ENCODE data around the gene GNS. TPM values are rescaled to one million over a fixed set of nuclear protein-coding genes. Genes with fewer than 3 reads are reported as not detected.

GNS gene
- polyA plus RNA-seq, 1 donor from 2014 or later = 39.0 TPM

DNA sequence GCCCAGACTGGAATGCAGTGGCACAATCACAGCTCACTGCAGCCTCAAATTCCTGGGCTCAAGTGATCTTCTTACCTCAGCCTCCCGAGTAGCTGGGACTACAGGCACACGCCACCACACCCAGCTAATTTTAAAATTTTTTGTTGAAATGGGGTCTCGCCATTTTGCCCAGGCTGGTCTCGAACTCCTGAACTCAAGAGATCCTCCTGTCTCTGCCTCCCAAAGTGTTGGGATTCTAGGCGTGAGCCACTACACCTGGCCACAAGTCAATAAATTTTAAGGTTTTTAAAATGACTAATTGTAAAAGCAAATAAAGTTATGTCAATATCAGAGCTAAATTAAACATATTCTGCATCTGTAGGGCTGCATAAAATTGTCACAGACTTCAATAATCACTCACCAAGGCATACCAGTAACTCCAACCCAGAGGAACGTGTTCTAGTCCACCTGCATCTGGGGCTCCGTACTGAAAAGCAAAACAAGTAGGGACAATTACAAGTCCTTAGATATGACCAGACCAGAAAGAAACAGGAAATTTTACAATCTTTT, 13.9 kb downstream of the GNS start:
- peaks cover 19% of the 10 kb centered on the region for H3K36me3 ChIP-seq (ENCODE audit: insufficient read depth, low read length)

DNA sequence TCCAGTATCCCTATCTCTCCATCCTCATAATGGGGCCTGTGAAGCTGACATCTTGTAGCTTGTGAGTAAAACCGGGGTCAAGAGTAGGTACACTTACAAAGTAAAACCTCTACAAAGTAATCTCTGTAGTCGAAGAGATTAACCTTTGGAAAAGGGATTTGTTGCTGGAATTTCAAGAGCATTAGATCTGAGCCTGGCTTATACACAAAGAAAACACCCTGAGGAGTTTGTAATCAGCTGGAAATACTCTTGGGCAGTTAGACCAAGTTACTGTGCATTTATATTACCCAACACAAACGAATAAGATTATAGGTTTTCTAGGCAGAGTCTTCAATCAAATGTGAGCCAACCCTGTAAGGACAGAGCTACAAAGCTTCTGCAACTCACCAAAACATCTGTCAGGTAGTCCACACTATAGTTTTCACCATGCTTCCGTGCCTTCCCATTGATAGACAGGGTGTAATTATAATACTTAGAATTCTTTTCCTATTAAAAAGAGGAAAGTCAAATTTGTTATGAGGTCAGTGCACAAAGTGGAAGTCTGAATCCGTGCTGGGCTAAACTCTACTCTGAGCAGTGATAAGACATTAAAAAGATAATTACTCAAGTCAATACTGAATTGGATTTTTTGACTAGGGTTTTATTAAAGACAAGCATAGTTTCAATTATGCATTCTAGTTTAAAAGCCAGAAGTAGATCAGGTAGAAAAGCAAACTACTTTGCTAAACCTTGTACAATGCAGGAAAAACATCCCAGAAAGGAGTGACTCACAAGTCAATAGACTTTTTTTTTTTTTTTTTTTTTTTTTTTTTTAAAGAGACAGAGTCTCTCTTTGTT, 14.6 kb downstream of the GNS start:
- Histone ChIP-seq H3K36me3 (ENCODE audit: insufficient read depth, low read length) (peaks cover 19% of the 10 kb centered on the region), H3K27me3 (ENCODE audit: insufficient read depth, low read depth, low read length) (no peaks in the 10 kb centered on the region), H3K9ac (ENCODE audit: low read length) (no peak overlapping the region), H3K4me3 (ENCODE audit: low read length) (no peak overlapping the region), H3K9me2 (ENCODE audit: insufficient read depth, low read length) (no peaks in the 10 kb centered on the region), H3K4me2 (ENCODE audit: low read length) (no peak overlapping the region), H3K9me3 (ENCODE audit: low read length) (no peaks in the 10 kb centered on the region), H2AFZ (ENCODE audit: low read depth, low read length) (no peak overlapping the region), H3K27ac (ENCODE audit: low read length) (no peak overlapping the region), H3F3A (ENCODE audit: insufficient read depth, low read length, poor library complexity, severe bottlenecking) (no peaks in the 10 kb centered on the region), H3K79me2 (replicated peaks; ENCODE audit: insufficient read depth, low read length) (no peaks in the 10 kb centered on the region), H4K20me1 (ENCODE audit: insufficient read depth) (no peaks in the 10 kb centered on the region)
- TF ChIP-seq, protein P1, sequence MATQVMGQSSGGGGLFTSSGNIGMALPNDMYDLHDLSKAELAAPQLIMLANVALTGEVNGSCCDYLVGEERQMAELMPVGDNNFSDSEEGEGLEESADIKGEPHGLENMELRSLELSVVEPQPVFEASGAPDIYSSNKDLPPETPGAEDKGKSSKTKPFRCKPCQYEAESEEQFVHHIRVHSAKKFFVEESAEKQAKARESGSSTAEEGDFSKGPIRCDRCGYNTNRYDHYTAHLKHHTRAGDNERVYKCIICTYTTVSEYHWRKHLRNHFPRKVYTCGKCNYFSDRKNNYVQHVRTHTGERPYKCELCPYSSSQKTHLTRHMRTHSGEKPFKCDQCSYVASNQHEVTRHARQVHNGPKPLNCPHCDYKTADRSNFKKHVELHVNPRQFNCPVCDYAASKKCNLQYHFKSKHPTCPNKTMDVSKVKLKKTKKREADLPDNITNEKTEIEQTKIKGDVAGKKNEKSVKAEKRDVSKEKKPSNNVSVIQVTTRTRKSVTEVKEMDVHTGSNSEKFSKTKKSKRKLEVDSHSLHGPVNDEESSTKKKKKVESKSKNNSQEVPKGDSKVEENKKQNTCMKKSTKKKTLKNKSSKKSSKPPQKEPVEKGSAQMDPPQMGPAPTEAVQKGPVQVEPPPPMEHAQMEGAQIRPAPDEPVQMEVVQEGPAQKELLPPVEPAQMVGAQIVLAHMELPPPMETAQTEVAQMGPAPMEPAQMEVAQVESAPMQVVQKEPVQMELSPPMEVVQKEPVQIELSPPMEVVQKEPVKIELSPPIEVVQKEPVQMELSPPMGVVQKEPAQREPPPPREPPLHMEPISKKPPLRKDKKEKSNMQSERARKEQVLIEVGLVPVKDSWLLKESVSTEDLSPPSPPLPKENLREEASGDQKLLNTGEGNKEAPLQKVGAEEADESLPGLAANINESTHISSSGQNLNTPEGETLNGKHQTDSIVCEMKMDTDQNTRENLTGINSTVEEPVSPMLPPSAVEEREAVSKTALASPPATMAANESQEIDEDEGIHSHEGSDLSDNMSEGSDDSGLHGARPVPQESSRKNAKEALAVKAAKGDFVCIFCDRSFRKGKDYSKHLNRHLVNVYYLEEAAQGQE (IDR thresholded peaks at IDR 0.05; ENCODE audit: borderline replicate concordance) = no peak
- TF ChIP-seq, protein P2, sequence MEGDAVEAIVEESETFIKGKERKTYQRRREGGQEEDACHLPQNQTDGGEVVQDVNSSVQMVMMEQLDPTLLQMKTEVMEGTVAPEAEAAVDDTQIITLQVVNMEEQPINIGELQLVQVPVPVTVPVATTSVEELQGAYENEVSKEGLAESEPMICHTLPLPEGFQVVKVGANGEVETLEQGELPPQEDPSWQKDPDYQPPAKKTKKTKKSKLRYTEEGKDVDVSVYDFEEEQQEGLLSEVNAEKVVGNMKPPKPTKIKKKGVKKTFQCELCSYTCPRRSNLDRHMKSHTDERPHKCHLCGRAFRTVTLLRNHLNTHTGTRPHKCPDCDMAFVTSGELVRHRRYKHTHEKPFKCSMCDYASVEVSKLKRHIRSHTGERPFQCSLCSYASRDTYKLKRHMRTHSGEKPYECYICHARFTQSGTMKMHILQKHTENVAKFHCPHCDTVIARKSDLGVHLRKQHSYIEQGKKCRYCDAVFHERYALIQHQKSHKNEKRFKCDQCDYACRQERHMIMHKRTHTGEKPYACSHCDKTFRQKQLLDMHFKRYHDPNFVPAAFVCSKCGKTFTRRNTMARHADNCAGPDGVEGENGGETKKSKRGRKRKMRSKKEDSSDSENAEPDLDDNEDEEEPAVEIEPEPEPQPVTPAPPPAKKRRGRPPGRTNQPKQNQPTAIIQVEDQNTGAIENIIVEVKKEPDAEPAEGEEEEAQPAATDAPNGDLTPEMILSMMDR (IDR thresholded peaks at IDR 0.05; ENCODE audit: poor library complexity, severe bottlenecking) = no peak
- no peak for TF ChIP-seq MXI1 (conservative IDR thresholded peaks at IDR 0.05; ENCODE audit: poor library complexity, severe bottlenecking)
- TF ChIP-seq EP300 (conservative IDR thresholded peaks at IDR 0.05; ENCODE audit: poor library complexity, severe bottlenecking) = no peak
- TF ChIP-seq EZH2 (IDR thresholded peaks at IDR 0.05; ENCODE audit: borderline replicate concordance, insufficient read depth, low read length, poor library complexity, severe bottlenecking) = no peak
- no peak for TF ChIP-seq SMC3 (conservative IDR thresholded peaks at IDR 0.05; ENCODE audit: poor library complexity)
- no peak for TF ChIP-seq RAD21 (conservative IDR thresholded peaks at IDR 0.05)
- no peak for TF ChIP-seq TAF1 (IDR thresholded peaks at IDR 0.05; ENCODE audit: low read depth)

More for the DNA sequence above, 13.9 kb downstream of the GNS start:
- H3F3A ChIP-seq (ENCODE audit: insufficient read depth, low read length, poor library complexity, severe bottlenecking) = no peaks in the 10 kb centered on the region
- no peak overlapping the region for H3K4me2 ChIP-seq (ENCODE audit: low read length)
- H3K79me2 ChIP-seq (replicated peaks; ENCODE audit: insufficient read depth, low read length) = no peaks in the 10 kb centered on the region
- no peaks in the 10 kb centered on the region for H4K20me1 ChIP-seq (ENCODE audit: insufficient read depth)
- no peaks in the 10 kb centered on the region for H3K9me2 ChIP-seq (ENCODE audit: insufficient read depth, low read length)
- no peak overlapping the region for H2AFZ ChIP-seq (ENCODE audit: low read depth, low read length)
- H3K9ac ChIP-seq (ENCODE audit: low read length) = no peak overlapping the region
- no peak for TF ChIP-seq TAF1 (IDR thresholded peaks at IDR 0.05; ENCODE audit: low read depth)
- TF ChIP-seq, protein P2 (IDR thresholded peaks at IDR 0.05; ENCODE audit: poor library complexity, severe bottlenecking) = no peak
- TF ChIP-seq, protein P1 (IDR thresholded peaks at IDR 0.05; ENCODE audit: borderline replicate concordance) = no peak
- TF ChIP-seq POLR2AphosphoS5 (IDR thresholded peaks at IDR 0.05) = no peak
- no peak for TF ChIP-seq EP300 (conservative IDR thresholded peaks at IDR 0.05; ENCODE audit: poor library complexity, severe bottlenecking)
- TF ChIP-seq SMC3 (conservative IDR thresholded peaks at IDR 0.05; ENCODE audit: poor library complexity) = no peak
- no peak for TF ChIP-seq EZH2 (IDR thresholded peaks at IDR 0.05; ENCODE audit: borderline replicate concordance, insufficient read depth, low read length, poor library complexity, severe bottlenecking)
- no peak for TF ChIP-seq MXI1 (conservative IDR thresholded peaks at IDR 0.05; ENCODE audit: poor library complexity, severe bottlenecking)
- TF ChIP-seq RAD21 (conservative IDR thresholded peaks at IDR 0.05) = no peak
- H3K4me3 ChIP-seq (ENCODE audit: low read length) = no peak overlapping the region
- no peak overlapping the region for H3K27ac ChIP-seq (ENCODE audit: low read length)
- no peaks in the 10 kb centered on the region for H3K27me3 ChIP-seq (ENCODE audit: insufficient read depth, low read depth, low read length)
- H3K9me3 ChIP-seq (ENCODE audit: low read length) = no peaks in the 10 kb centered on the region
